HG03521 (cell line): ENCODE measurements around the gene MALL.
"Not testable (repeated sequence)": the region's sequence is repeated elsewhere in the genome, so short reads cannot be mapped to it uniquely, and the experiment has no call there.

Experiments
- ATAC-seq: cut with Tn5 transposase; IDR thresholded peaks from one replicate; pipeline ENCODE4 v1.9.1; 2021; ENCODE audit warnings: mild to moderate bottlenecking, moderate library complexity; ENCODE audit not compliant: unreplicated experiment

The MALL gene

GRCh38 chr2:110099471-110100225 lies 16.0 kb downstream of the MALL start:
- no peak for ATAC-seq

GRCh38 chr2:110099038-110099425 lies 16.6 kb downstream of the MALL start:
- ATAC-seq = no peak

GRCh38 chr2:110097506-110098220 lies 18.0 kb downstream of the MALL start:
- ATAC-seq = no peak

GRCh38 chr2:110095994-110096633 lies 19.5 kb downstream of the MALL start:
- ATAC-seq = no peak

- not testable (repeated sequence) for ATAC-seq
Measured at GRCh38 chr2:110094884-110095534, 20.6 kb downstream of the MALL start.

- ATAC-seq = not testable (repeated sequence)
Measured at GRCh38 chr2:110093924-110094323, 21.7 kb downstream of the MALL start.

GRCh38 chr2:110090164-110090563 lies 25.5 kb downstream of the MALL start:
- not testable (repeated sequence) for ATAC-seq

- not testable (repeated sequence) for ATAC-seq
Measured at GRCh38 chr2:110083757-110084156, 31.9 kb downstream of the MALL start.

GRCh38 chr2:110083162-110083561 lies 32.5 kb downstream of the MALL start:
- ATAC-seq = not testable (repeated sequence)

GRCh38 chr2:110078104-110078503 lies 37.5 kb downstream of the MALL start:
- ATAC-seq = not testable (repeated sequence)

GRCh38 chr2:110075896-110076295 lies 39.7 kb downstream of the MALL start:
- not testable (repeated sequence) for ATAC-seq

- ATAC-seq = not testable (repeated sequence)
Measured at GRCh38 chr2:110069869-110070268, 45.8 kb downstream of the MALL start.

- ATAC-seq = not testable (repeated sequence)
Measured at GRCh38 chr2:110068153-110068552, 47.5 kb downstream of the MALL start.

- not testable (repeated sequence) for ATAC-seq
Measured at GRCh38 chr2:110062332-110062731, 53.3 kb downstream of the MALL start.

GRCh38 chr2:110060550-110060949 lies 55.1 kb downstream of the MALL start:
- ATAC-seq = not testable (repeated sequence)

GRCh38 chr2:110059694-110060358 lies 55.8 kb downstream of the MALL start:
- not testable (repeated sequence) for ATAC-seq

- not testable (repeated sequence) for ATAC-seq
Measured at GRCh38 chr2:110059009-110059693, 56.5 kb downstream of the MALL start.

- ATAC-seq = not testable (repeated sequence)
Measured at GRCh38 chr2:110058034-110058433, 57.6 kb downstream of the MALL start.

GRCh38 chr2:110055819-110056408 lies 59.7 kb downstream of the MALL start:
- ATAC-seq = not testable (repeated sequence)
